ENCODE data around the gene LRP4. TPM values are rescaled to one million over a fixed set of nuclear protein-coding genes. Genes with fewer than 3 reads are reported as not detected.

LRP4 gene
- total and polyA plus RNA-seq, 2 of the 13 experiments (the other 11 are each of a cell fraction or from before 2014, with no cell fraction given), result 4.7 to 13.3 TPM

DNA sequence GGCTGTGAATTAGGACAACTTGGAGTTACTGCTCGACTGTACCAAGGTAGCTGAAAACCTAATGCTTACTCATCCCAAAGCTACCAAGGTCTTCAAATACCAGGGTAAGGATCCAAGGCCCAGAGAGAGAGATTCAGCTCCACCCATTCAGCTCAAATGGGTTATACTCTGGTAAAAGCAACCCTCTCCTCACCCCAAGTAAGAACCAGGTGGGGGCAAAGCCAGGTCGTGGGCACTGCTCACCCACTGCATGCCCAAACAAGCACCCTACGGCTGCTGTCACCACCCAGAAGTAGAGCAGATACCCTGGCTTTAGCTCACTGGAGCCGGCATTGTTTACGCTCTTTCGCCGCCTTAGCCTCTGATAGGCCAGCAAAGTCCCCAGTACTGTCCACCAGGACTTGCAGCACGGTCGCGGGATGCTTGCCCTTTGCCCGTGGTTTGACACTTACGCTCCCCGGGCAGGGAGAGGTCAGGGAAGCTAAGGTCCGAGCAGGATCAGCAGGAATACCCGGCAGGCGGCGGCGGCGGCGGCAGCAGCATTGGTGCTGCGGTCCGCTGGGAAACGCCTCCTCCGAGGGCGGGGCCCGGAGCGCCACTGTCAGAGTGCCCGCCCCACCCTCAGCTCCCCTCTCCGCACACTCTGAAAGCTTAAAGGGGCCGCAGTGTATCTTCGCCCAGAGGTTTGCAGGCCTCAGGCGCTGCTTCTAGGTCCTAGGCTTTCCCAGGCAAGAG is 91.9 kb downstream of the LRP4 start (continued):
- TF ChIP-seq FIP1L1 (IDR thresholded peaks at IDR 0.05; ENCODE audit: borderline replicate concordance, insufficient read depth, low read depth, low read length) (no peak), HDAC2 (CRISPR knock-in tag; IDR thresholded peaks at IDR 0.05) (peak; percentile 81), FOXJ3 (CRISPR knock-in tag; IDR thresholded peaks at IDR 0.05; ENCODE audit: borderline replicate concordance) (peak; percentile 64; the same call in 1 of the 2 replicates), GATAD1 (CRISPR knock-in tag; IDR thresholded peaks at IDR 0.05) (peak; percentile 55; the same call in 1 of the 2 replicates), ZNF639 (CRISPR knock-in tag; conservative IDR thresholded peaks at IDR 0.05) (peak; percentile 46; the same call in 1 of the 2 replicates), FOXO1 (CRISPR knock-in tag; IDR thresholded peaks at IDR 0.05) (peak; percentile 83), PAWR (CRISPR knock-in tag; IDR thresholded peaks at IDR 0.05; ENCODE audit: borderline replicate concordance) (no peak), HNRNPL (IDR thresholded peaks at IDR 0.05; ENCODE audit: low read depth, low read length) (peak; percentile 73; the same call in 1 of the 2 replicates), CSRNP1 (CRISPR knock-in tag; IDR thresholded peaks at IDR 0.05) (0 out of 2 replicates have a peak, but pooled peaks have one; percentile 67), ERF (CRISPR knock-in tag; IDR thresholded peaks at IDR 0.05) (peak; percentile 45; the same call in 1 of the 2 replicates), AGO2 (optimal IDR thresholded peaks at IDR 0.05; ENCODE audit: low read depth, low read length) (peak; percentile 64), ZNF772 (CRISPR knock-in tag; IDR thresholded peaks at IDR 0.05) (peak; percentile 65; the same call in 1 of the 2 replicates), ETV5 (CRISPR knock-in tag; IDR thresholded peaks at IDR 0.05; ENCODE audit: borderline replicate concordance) (peak; percentile 32; the same call in 1 of the 2 replicates), ZNF20 (CRISPR knock-in tag; IDR thresholded peaks at IDR 0.05) (no peak), ZBTB20 (CRISPR knock-in tag; IDR thresholded peaks at IDR 0.05; ENCODE audit: borderline replicate concordance, low read depth) (no peak), ZBTB26 (CRISPR knock-in tag; IDR thresholded peaks at IDR 0.05; ENCODE audit: borderline replicate concordance) (peak; percentile 18; the same call in 1 of the 2 replicates), ZNF850 (CRISPR knock-in tag; conservative IDR thresholded peaks at IDR 0.05) (no peak), HNF1B (CRISPR knock-in tag; IDR thresholded peaks at IDR 0.05) (peak; percentile 86), JARID2 (CRISPR knock-in tag; IDR thresholded peaks at IDR 0.05; ENCODE audit: insufficient replicate concordance) (no peak), IKZF1 (IDR thresholded peaks at IDR 0.05) (no peak), ZBTB7A (CRISPR knock-in tag; IDR thresholded peaks at IDR 0.05) (no peak), TRIM24 (CRISPR knock-in tag; IDR thresholded peaks at IDR 0.05) (no peak), ZNF720 (CRISPR knock-in tag; IDR thresholded peaks at IDR 0.05) (no peak), RXRB (CRISPR knock-in tag; IDR thresholded peaks at IDR 0.05; ENCODE audit: borderline replicate concordance) (peak; percentile 84), YY1 (IDR thresholded peaks at IDR 0.05; ENCODE audit: insufficient read depth, insufficient replicate concordance, low read depth, low read length) (peak; percentile 33)

All from HepG2 (cell line).